Measurements from ENCODE around the gene PDE4C.
A peak's percentile ranks its signal among the peaks of the same experiment; 100 is the strongest.
"Not testable (repeated sequence)": the region's sequence is repeated elsewhere in the genome, so short reads cannot be mapped to it uniquely, and the experiment has no call there.

PDE4C gene

DNA sequence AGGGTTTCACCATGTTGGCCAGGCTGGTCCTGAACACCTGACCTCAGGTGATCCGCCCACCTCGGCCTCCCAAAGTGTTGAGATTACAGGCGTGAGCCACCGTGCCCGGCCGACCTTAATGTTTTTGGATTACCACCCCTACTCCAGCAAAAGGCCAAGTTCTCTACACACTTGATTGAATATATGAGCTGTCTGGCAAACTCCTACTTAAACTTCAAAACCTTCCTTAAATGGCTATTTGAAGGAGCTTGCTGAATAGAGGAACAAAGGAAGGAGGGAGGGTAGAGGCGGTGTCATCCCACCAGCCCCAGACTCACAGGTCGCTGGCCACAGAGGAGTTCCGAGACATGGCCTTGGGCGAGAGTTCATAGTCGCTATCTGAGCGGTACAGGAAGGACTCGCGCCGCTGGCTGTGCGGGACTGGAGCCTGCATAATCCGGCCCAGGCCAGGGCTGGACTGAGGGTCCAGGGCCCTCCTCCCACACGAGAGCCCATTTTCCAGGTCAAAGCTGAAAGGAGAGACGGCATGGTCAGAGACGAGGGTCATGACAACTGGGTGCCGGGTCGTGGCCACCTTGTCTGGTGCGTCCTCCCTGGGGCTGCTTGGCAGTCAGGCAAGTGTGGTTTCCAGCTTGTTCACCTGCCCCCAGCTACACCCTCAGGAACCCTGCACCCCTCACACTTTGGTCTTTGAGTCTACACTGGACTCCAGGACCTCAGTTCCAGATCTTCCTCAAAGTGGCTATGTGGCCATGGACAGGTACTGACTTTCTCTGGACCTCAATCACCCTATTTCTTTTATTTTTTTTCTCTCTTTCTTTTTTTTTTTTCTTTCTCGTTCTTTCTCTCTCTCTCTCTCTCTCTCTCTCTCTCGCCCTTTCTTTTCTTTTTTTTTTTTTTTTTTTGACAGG lies 4.2 kb downstream of the PDE4C start:
- DNase-seq = no peak

- no peak for DNase-seq
These were observed 5.5 kb downstream of the PDE4C start for GRCh38 chr19:18220632-18221275.

GRCh38 chr19:18219911-18220631 lies 6.2 kb downstream of the PDE4C start:
- DNase-seq = no peak

- no peak for DNase-seq
These were observed 7.6 kb downstream of the PDE4C start for GRCh38 chr19:18218600-18218999.

DNA sequence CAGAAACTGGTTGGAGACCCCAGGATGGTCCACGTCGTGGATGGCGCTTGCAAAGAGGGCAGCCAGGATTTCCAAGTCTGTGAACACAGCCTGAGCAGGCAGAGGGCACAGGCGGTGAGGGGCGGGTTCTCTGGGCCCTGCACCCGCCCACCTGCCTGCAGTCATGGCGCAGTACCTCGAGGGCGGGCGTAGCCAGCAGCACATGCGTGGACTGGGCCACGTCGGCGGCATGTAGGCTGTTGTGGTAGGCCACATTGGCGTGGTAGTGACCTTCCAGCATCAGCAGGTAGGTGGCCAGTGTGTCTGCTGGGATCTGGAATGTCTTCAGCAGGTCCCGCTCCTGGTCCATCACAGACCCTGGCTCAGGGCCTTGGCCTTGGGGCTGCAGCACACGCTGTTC lies 8.1 kb downstream of the PDE4C start:
- no peak for DNase-seq

DNA sequence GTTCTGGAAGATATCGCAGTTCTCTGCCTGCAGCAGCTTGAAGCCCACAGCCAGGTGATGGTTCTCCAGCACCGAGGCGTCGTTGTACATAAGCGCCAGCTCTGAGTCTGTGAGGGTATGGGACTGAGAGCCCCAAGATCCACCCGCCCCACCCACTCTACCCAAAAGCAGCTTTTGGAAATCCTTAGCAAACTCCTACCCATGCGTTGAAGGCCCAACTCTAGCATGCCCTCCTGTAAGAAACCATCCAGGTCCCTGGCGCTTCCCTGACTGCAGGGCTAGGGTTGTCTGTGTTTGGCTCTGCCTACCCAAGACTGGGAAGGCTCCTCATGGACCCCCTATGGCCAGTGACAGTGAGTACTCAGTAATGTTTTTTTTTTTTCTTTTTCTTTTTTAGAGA lies 9.4 kb downstream of the PDE4C start:
- no peak for DNase-seq

DNA sequence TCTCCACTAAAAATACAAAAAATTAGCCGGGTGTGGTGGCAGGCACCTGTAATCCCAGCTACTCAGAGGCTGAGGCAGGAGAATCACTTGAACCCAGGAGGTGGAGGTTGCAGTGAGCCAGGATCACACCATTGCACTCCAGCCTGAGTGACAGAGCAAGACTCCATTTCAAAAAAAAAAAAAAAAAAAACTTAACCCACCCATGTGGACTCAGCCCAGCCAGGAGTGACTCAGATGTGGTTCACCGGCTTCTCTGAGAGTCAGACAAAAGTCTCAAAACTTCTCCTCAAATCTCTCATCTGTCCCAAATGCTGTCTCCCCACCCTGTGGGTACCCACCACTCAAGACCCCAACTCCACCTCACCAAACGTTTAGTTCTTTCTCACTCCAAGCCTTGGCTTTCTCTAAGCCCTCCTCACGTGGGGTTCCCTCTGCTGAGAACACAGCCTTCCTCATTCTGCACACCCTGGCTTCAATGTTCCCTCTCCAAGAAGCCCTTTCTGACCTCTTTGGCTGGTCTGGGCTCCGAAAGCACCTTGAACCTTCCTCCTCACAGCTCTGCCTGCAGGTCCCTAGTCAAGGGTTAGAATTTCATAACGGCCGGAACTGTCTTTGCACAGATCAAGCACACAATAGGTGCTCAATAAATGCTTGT lies 11.3 kb downstream of the PDE4C start:
- no peak for DNase-seq

GRCh38 chr19:18211683-18212082 lies 14.6 kb downstream of the PDE4C start:
- DNase-seq = no peak

DNA sequence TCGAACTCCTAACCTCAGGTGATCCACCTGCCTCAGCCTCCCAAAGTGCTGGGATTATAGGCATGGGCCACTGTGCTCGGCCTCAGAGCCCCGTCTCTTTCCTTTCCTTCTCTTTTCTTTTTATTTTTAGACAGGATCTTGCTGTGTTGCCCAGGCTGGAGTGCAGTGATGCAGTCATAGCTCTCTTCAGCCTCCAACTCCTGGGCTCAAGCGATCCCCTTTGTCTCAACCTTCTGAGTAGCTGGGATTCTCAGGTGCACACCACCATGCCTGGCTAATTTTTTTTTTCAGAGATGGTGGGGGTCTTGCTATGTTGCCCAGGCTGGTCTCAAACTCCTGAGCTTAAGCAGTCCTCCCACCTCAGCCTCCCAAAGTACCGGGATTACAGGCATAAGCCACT lies 16.3 kb downstream of the PDE4C start:
- DNase-seq = not testable (repeated sequence)

DNA sequence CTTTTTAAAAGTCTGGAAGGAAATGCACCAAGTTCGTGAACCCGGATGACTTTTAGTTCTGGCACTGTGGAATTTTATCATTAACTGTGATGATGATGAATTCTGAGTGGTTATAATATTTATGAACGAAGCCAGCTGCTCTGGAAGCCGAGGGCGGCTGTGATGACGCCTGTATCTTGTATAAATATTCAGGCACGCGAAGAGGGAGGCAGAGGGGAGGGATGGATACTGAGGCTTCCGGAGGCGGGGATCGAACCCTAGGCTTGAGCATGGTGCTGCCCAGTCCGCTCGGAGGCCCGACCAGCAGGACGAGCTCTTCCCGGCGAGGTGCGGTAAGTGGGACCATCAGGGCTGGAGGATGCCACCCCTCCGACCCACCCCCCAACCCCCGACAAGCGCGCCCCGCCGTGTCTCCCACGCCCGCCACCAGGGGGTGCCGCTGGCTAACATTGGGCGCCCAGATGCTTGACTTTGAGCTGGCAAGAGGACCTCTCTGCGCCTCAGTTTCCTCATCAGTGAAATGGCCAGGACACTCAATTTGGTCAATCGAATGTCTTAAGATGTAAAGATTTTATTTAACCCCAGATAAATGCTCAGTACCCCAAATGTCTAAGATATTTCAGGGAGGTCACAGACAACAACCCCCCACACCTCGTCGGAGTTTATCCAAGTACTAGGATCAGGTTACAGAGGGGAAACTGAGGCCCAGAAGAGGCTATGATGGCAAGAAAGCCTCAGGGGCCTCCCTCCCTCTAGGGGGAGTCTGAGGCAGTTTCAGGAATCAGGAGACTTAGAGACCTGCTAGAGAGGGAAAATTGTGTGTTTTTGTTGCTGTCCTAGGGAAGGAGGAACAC lies 17.9 kb downstream of the PDE4C start:
- DNase-seq = peak; percentile 59

GRCh38 chr19:18206018-18206417 lies 20.2 kb downstream of the PDE4C start:
- DNase-seq = no peak

GRCh38 chr19:18205200-18205892 lies 20.9 kb downstream of the PDE4C start:
- DNase-seq = peak; percentile 60

- DNase-seq = no peak
These were observed 21.6 kb downstream of the PDE4C start for GRCh38 chr19:18204394-18205199.

GRCh38 chr19:18203863-18204393 lies 22.3 kb downstream of the PDE4C start, which contains the start of gene RAB3A:
TSS of gene RAB3A (minus strand) at chr19:18204042. CDS start at chr19:18202740, 1,302 bp downstream.
- peak; percentile 99 for DNase-seq

GRCh38 chr19:18203408-18203862 lies 22.8 kb downstream of the PDE4C start:
- peak; percentile 47 for DNase-seq

GRCh38 chr19:18202778-18203407 lies 23.3 kb downstream of the PDE4C start:
- no peak for DNase-seq

DNA sequence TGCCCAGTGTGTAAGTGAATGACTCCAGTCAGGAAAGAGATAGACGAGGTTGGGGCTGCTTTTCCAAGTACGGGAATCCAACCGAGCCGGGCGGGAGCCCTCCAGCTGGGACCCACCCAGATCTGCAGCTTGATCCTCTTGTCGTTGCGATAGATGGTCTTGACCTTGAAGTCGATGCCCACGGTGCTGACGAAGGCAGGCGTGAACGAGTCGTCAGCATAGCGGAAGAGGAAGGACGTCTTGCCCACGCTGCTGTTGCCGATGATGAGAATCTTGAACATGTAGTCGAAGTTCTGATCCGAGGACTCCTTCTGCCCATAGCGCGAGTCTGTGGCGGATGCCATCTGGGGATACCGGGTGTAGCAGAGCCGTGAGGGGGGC lies 23.9 kb downstream of the PDE4C start:
- DNase-seq = no peak

DNA sequence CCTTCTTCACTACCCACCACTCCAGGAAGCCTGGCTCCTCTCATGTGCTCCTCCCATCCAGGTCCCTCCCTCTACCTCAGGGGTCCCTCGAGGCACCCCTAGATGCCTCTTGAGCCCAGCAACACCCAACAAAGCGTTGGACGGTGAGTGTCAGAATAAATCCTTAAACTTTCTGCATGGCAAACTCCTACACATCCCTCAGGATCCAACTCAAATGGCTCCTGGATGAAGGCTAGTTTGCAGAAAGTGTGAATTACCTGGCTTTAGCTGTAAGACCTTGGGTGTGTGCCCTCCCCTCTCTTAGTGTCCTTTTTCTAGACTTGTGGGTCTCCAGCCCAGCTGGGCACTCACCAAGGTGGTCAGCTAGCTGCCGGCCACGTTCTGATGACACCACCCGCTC lies 27.9 kb downstream of the PDE4C start:
- no peak for DNase-seq

- no peak for DNase-seq
These were observed 28.3 kb downstream of the PDE4C start for GRCh38 chr19:18197941-18198340.

- no peak for DNase-seq
These were observed 28.9 kb downstream of the PDE4C start for GRCh38 chr19:18197306-18197705.
